ENCODE results near the gene SECISBP2.
"Not testable (repeated sequence)": the region's sequence is repeated elsewhere in the genome, so short reads cannot be mapped to it uniquely, and the experiment has no call there.

SECISBP2 gene

GRCh38 chr9:89309608-89310474 lies 8.5 kb upstream of the SECISBP2 start:
- DNase-seq (ENCODE audit: extremely low read depth in 1 of 2, low read depth in 1 of 2): no peak

- DNase-seq (ENCODE audit: extremely low read depth in 1 of 2, low read depth in 1 of 2): peak; percentile 99
Observed at GRCh38 chr9:89310475-89311345, 7.6 kb upstream of the SECISBP2 start, which contains the start of gene CKS2. TSS of gene CKS2 (plus strand) at chr9:89311195. CDS start at chr9:89311293, 98 bp downstream.

- DNase-seq (ENCODE audit: extremely low read depth in 1 of 2, low read depth in 1 of 2): no peak
Observed at GRCh38 chr9:89311346-89312221, 6.7 kb upstream of the SECISBP2 start.

- DNase-seq (ENCODE audit: extremely low read depth in 1 of 2, low read depth in 1 of 2): no peak
Observed at GRCh38 chr9:89312222-89312571, 6.1 kb upstream of the SECISBP2 start.

GRCh38 chr9:89313842-89314241 lies 4.5 kb upstream of the SECISBP2 start:
- no peak for DNase-seq (ENCODE audit: extremely low read depth in 1 of 2, low read depth in 1 of 2)

- DNase-seq (ENCODE audit: extremely low read depth in 1 of 2, low read depth in 1 of 2): no peak
Observed at GRCh38 chr9:89314955-89315354, 3.3 kb upstream of the SECISBP2 start.

GRCh38 chr9:89315482-89315881 lies 2.8 kb upstream of the SECISBP2 start:
- DNase-seq (ENCODE audit: extremely low read depth in 1 of 2, low read depth in 1 of 2): no peak

- no peak for DNase-seq (ENCODE audit: extremely low read depth in 1 of 2, low read depth in 1 of 2)
Observed at GRCh38 chr9:89317282-89317681, 1.0 kb upstream of the SECISBP2 start.

- no peak for DNase-seq (ENCODE audit: extremely low read depth in 1 of 2, low read depth in 1 of 2)
Observed at GRCh38 chr9:89319015-89319905, 960 bp downstream of the SECISBP2 start.

GRCh38 chr9:89323390-89323789 lies 5.1 kb downstream of the SECISBP2 start:
- DNase-seq (ENCODE audit: extremely low read depth in 1 of 2, low read depth in 1 of 2): no peak

- no peak for DNase-seq (ENCODE audit: extremely low read depth in 1 of 2, low read depth in 1 of 2)
Observed at GRCh38 chr9:89325733-89326132, 7.4 kb downstream of the SECISBP2 start.

- DNase-seq (ENCODE audit: extremely low read depth in 1 of 2, low read depth in 1 of 2): no peak
Observed at GRCh38 chr9:89328064-89328463, 9.8 kb downstream of the SECISBP2 start.

- no peak for DNase-seq (ENCODE audit: extremely low read depth in 1 of 2, low read depth in 1 of 2)
Observed at GRCh38 chr9:89329917-89330316, 11.6 kb downstream of the SECISBP2 start.

- DNase-seq (ENCODE audit: extremely low read depth in 1 of 2, low read depth in 1 of 2): no peak
Observed at GRCh38 chr9:89330513-89330912, 12.2 kb downstream of the SECISBP2 start.

- DNase-seq (ENCODE audit: extremely low read depth in 1 of 2, low read depth in 1 of 2): no peak
Observed at GRCh38 chr9:89339807-89340206, 21.5 kb downstream of the SECISBP2 start.

- DNase-seq (ENCODE audit: extremely low read depth in 1 of 2, low read depth in 1 of 2): no peak
Observed at GRCh38 chr9:89340332-89340731, 22.0 kb downstream of the SECISBP2 start.

- DNase-seq (ENCODE audit: extremely low read depth in 1 of 2, low read depth in 1 of 2): no peak
Observed at GRCh38 chr9:89342213-89342612, 23.9 kb downstream of the SECISBP2 start.

- no peak for DNase-seq (ENCODE audit: extremely low read depth in 1 of 2, low read depth in 1 of 2)
Observed at GRCh38 chr9:89342948-89343347, 24.6 kb downstream of the SECISBP2 start.

GRCh38 chr9:89343812-89344211 lies 25.5 kb downstream of the SECISBP2 start:
- DNase-seq (ENCODE audit: extremely low read depth in 1 of 2, low read depth in 1 of 2): not testable (repeated sequence)

- no peak for DNase-seq (ENCODE audit: extremely low read depth in 1 of 2, low read depth in 1 of 2)
Observed at GRCh38 chr9:89345476-89345875, 27.2 kb downstream of the SECISBP2 start.
